ENCODE measurements around the gene LIPC.

DNA sequence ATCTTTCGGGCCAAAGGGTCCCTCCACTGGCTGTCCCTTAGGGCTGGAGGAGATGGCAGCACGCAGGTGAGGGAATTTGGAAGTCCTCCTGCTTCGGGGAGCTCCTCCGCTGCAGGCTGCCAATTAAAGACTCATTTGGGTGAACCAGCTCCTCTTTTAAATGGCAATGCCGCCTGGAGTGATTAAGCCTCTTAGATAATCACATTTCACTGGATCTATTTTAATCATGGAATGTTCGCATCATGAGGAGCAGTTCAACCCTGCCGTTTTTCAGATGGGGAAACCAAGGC, 117.9 kb downstream of the LIPC start:
- no peak for TF ChIP-seq POLR2AphosphoS5 (IDR thresholded peaks at IDR 0.05; ENCODE audit: insufficient read depth in 1 of 2, low read depth in 1 of 2)
- TF ChIP-seq, protein P1, sequence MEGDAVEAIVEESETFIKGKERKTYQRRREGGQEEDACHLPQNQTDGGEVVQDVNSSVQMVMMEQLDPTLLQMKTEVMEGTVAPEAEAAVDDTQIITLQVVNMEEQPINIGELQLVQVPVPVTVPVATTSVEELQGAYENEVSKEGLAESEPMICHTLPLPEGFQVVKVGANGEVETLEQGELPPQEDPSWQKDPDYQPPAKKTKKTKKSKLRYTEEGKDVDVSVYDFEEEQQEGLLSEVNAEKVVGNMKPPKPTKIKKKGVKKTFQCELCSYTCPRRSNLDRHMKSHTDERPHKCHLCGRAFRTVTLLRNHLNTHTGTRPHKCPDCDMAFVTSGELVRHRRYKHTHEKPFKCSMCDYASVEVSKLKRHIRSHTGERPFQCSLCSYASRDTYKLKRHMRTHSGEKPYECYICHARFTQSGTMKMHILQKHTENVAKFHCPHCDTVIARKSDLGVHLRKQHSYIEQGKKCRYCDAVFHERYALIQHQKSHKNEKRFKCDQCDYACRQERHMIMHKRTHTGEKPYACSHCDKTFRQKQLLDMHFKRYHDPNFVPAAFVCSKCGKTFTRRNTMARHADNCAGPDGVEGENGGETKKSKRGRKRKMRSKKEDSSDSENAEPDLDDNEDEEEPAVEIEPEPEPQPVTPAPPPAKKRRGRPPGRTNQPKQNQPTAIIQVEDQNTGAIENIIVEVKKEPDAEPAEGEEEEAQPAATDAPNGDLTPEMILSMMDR (IDR thresholded peaks at IDR 0.05): no peak
